Caco-2 (cell line): ENCODE data around the gene GSG1L. TPM values are rescaled to one million over a fixed set of nuclear protein-coding genes. Genes with fewer than 3 reads are reported as not detected.

ENCODE experiments used
- BruUV-seq: library from RNA; stranded (reverse); fragments of 400-500 nt; replicated peaks from 2 replicates; lab custom pipeline; 2021; lab: Mats Ljungman, UMichigan
- CTCF ChIA-PET: fragments of 300-600 bp; sonication (Branson Sonifier 250); formaldehyde crosslinking; loops from one replicate; lab custom pipeline; 2022; ENCODE audit warnings: antibody characterized with exemption; lab: Charles Lee
- POLR2A ChIA-PET: fragments of 300-600 bp; sonication (Branson Sonifier 250); formaldehyde crosslinking; loops from one replicate; lab custom pipeline; 2022; ENCODE audit warnings: antibody characterized with exemption; lab: Charles Lee
- DNase-seq, 2 experiments: peaks; one replicate each; pipeline versions ENCODE4 v3.0.0 to v3.0.0-alpha.2; 2020 to 2022
- H3K27me3 ChIP-seq: replicated peaks from 2 replicates; pipeline ENCODE4 v1.6.0; 2011; ENCODE audit warnings: low read length; ENCODE audit not compliant: control insufficient read depth, insufficient read depth
- H3K36me3 ChIP-seq: 2 replicates; pipeline ENCODE4 v1.5.1; 2011; ENCODE audit warnings: low read length; ENCODE audit not compliant: control insufficient read depth, insufficient read depth
- H3K4me1 ChIP-seq: fragments of 250-450 bp; sonication (Bioruptor Pico); 2 replicates; pipeline ENCODE4 v1.5.1; 2020; ENCODE audit warnings: mild to moderate bottlenecking
- H3K4me3 ChIP-seq: 2 replicates; pipeline ENCODE4 v1.5.1; 2011; ENCODE audit warnings: low read depth, mild to moderate bottlenecking, control low read depth, low read length
- H3K9me3 ChIP-seq: fragments of 250-450 bp; sonication (Bioruptor Pico); 2 replicates; pipeline ENCODE4 v1.5.1; 2020; ENCODE audit warnings: mild to moderate bottlenecking, moderate library complexity
- H3K27ac Mint-ChIP-seq: one replicate; pipeline ENCODE4 v1.8.0; 2022; ENCODE audit warnings: mixed read lengths; ENCODE audit not compliant: unreplicated experiment
- H3K27me3 Mint-ChIP-seq: one replicate; pipeline ENCODE4 v1.8.0; 2022; ENCODE audit warnings: mixed read lengths; ENCODE audit not compliant: insufficient read depth, unreplicated experiment
- H3K36me3 Mint-ChIP-seq: one replicate; pipeline ENCODE4 v1.8.0; 2022; ENCODE audit warnings: mild to moderate bottlenecking, mixed read lengths; ENCODE audit not compliant: insufficient read depth, unreplicated experiment
- H3K4me1 Mint-ChIP-seq: one replicate; pipeline ENCODE4 v1.8.0; 2022; ENCODE audit warnings: low read depth, mixed read lengths; ENCODE audit not compliant: unreplicated experiment
- H3K4me3 Mint-ChIP-seq: one replicate; pipeline ENCODE4 v1.8.0; 2022; ENCODE audit warnings: mild to moderate bottlenecking, moderate library complexity, mixed read lengths; ENCODE audit not compliant: unreplicated experiment
- H3K9me3 Mint-ChIP-seq: one replicate; pipeline ENCODE4 v1.8.0; 2022; ENCODE audit warnings: mixed read lengths; ENCODE audit not compliant: unreplicated experiment
- CTCF ChIP-seq, 2 experiments: fragments of 200-600 bp in 1 of 2; IDR thresholded peaks; 1 replicate in 1 of 2; 2 replicates in 1 of 2; pipeline versions ENCODE4 v1.5.1 to v1.8.0; 2011 to 2022; ENCODE audit warnings: antibody characterized with exemption in 1 of 2, control low read depth in 1 of 2, inconsistent platforms in 1 of 2, low read depth in 1 of 2, low read length in 1 of 2, mild to moderate bottlenecking in 1 of 2, moderate library complexity in 1 of 2; ENCODE audit not compliant: insufficient read depth in 1 of 2, severe bottlenecking in 1 of 2, unreplicated experiment in 1 of 2
- intact Hi-C: fragments of 100-400 bp; cut with micrococcal nuclease; formaldehyde crosslinking; loops from one replicate; pipeline ENCODE4 v1.10.0; 2022; ENCODE audit not compliant: unreplicated experiment
- total RNA-seq: library from RNA; stranded (reverse); gene quantifications from 2 replicates; pipeline ENCODE4 v1.2.3, GENCODE V29; 2022

GSG1L gene
- total RNA-seq, 1 experiment from 2014 or later = not detected

GRCh38 chr16:28010671-28011070 lies 52.8 kb downstream of the GSG1L start:
- BruUV-seq = no TSS peak
- no peaks in the 10 kb centered on the region for H3K9me3 ChIP-seq
- intact Hi-C loops = no loop called here
- Mint-ChIP-seq H3K27me3 (peaks cover 11% of the 10 kb centered on the region), H3K36me3 (no peaks in the 10 kb centered on the region), H3K4me3 (no peak overlapping the region), H3K4me1 (no peaks in the 10 kb centered on the region), H3K9me3 (no peaks in the 10 kb centered on the region), H3K27ac (no peak overlapping the region)
- CTCF ChIA-PET = no interaction called here
- H3K27me3 ChIP-seq = no peaks in the 10 kb centered on the region
- no peak for TF ChIP-seq CTCF (IDR thresholded peaks at IDR 0.05; ENCODE audit: insufficient read depth in 1 of 2, low read depth in 1 of 2, low read length in 1 of 2, severe bottlenecking in 1 of 2, unreplicated experiment in 1 of 2)
- no peaks in the 10 kb centered on the region for H3K36me3 ChIP-seq
- POLR2A ChIA-PET = no interaction called here
- H3K4me1 ChIP-seq = no peaks in the 10 kb centered on the region
- no peak overlapping the region for H3K4me3 ChIP-seq
- no peak for DNase-seq

- H3K27me3 Mint-ChIP-seq = peaks cover 12% of the 10 kb centered on the region
These were observed 53.7 kb downstream of the GSG1L start for GRCh38 chr16:28009586-28010373.

GRCh38 chr16:28003923-28004322 lies 59.6 kb downstream of the GSG1L start:
- intact Hi-C loops = no loop called here
- no peak overlapping the region for H3K27ac Mint-ChIP-seq
- DNase-seq = peak in 1 of 2 experiments; percentile 6
- BruUV-seq = no TSS peak
- H3K4me3 Mint-ChIP-seq = no peak overlapping the region
- H3K9me3 Mint-ChIP-seq = no peaks in the 10 kb centered on the region
- no peaks in the 10 kb centered on the region for H3K36me3 ChIP-seq
- H3K27me3 Mint-ChIP-seq = peaks cover 6% of the 10 kb centered on the region
- CTCF ChIA-PET = no interaction called here
- POLR2A ChIA-PET = no interaction called here
- no peak for TF ChIP-seq CTCF (IDR thresholded peaks at IDR 0.05; ENCODE audit: insufficient read depth in 1 of 2, low read depth in 1 of 2, low read length in 1 of 2, severe bottlenecking in 1 of 2, unreplicated experiment in 1 of 2)
- H3K4me1 ChIP-seq = no peaks in the 10 kb centered on the region
- H3K36me3 Mint-ChIP-seq = no peaks in the 10 kb centered on the region
- H3K4me1 Mint-ChIP-seq = no peaks in the 10 kb centered on the region
- no peak overlapping the region for H3K4me3 ChIP-seq
- no peaks in the 10 kb centered on the region for H3K27me3 ChIP-seq
- H3K9me3 ChIP-seq = no peaks in the 10 kb centered on the region

More at GRCh38 chr16:28009586-28010373, 53.7 kb downstream of the GSG1L start:
- Mint-ChIP-seq H3K4me3 (no peak overlapping the region), H3K9me3 (no peaks in the 10 kb centered on the region), H3K4me1 (no peaks in the 10 kb centered on the region), H3K36me3 (no peaks in the 10 kb centered on the region), H3K27ac (no peak overlapping the region)
- POLR2A ChIA-PET = no interaction called here
- no TSS peak for BruUV-seq
- no peak for DNase-seq
- Histone ChIP-seq H3K27me3 (no peaks in the 10 kb centered on the region), H3K36me3 (no peaks in the 10 kb centered on the region), H3K4me1 (no peaks in the 10 kb centered on the region), H3K4me3 (no peak overlapping the region), H3K9me3 (no peaks in the 10 kb centered on the region)
- CTCF ChIA-PET = no interaction called here
- intact Hi-C loops = no loop called here
- TF ChIP-seq CTCF (IDR thresholded peaks at IDR 0.05; ENCODE audit: insufficient read depth in 1 of 2, low read depth in 1 of 2, low read length in 1 of 2, severe bottlenecking in 1 of 2, unreplicated experiment in 1 of 2) = no peak
